ENCODE data around the gene ALPL.

ALPL gene

GRCh38 chr1:21532496-21532895 lies 23.3 kb downstream of the ALPL start:
- DNase-seq: no peak

GRCh38 chr1:21532992-21533534 lies 23.8 kb downstream of the ALPL start:
- DNase-seq: no peak

GRCh38 chr1:21534146-21534545 lies 24.9 kb downstream of the ALPL start:
- DNase-seq: no peak

- DNase-seq: no peak
Observed at GRCh38 chr1:21534674-21535378, 25.6 kb downstream of the ALPL start.

- no peak for DNase-seq
Observed at GRCh38 chr1:21536218-21536617, 27.0 kb downstream of the ALPL start.

GRCh38 chr1:21537511-21537931 lies 28.3 kb downstream of the ALPL start:
- DNase-seq: no peak

- DNase-seq: no peak
Observed at GRCh38 chr1:21537932-21538630, 28.9 kb downstream of the ALPL start.

- DNase-seq: no peak
Observed at GRCh38 chr1:21539933-21540332, 30.7 kb downstream of the ALPL start.

- no peak for DNase-seq
Observed at GRCh38 chr1:21541329-21541728, 32.1 kb downstream of the ALPL start.

- DNase-seq: no peak
Observed at GRCh38 chr1:21541835-21542234, 32.6 kb downstream of the ALPL start.

GRCh38 chr1:21543598-21543997 lies 34.4 kb downstream of the ALPL start:
- DNase-seq: no peak

GRCh38 chr1:21544095-21544494 lies 34.9 kb downstream of the ALPL start:
- DNase-seq: no peak

GRCh38 chr1:21546122-21546825 lies 37.1 kb downstream of the ALPL start:
- DNase-seq: no peak

GRCh38 chr1:21547876-21548275 lies 38.7 kb downstream of the ALPL start:
- DNase-seq: no peak

- DNase-seq: no peak
Observed at GRCh38 chr1:21550097-21550496, 40.9 kb downstream of the ALPL start.

GRCh38 chr1:21550866-21551475 lies 41.7 kb downstream of the ALPL start:
- no peak for DNase-seq

GRCh38 chr1:21552715-21553114 lies 43.5 kb downstream of the ALPL start:
- DNase-seq: no peak

- no peak for DNase-seq
Observed at GRCh38 chr1:21553116-21553926, 44.1 kb downstream of the ALPL start.

- DNase-seq: no peak
Observed at GRCh38 chr1:21559788-21560567, 50.8 kb downstream of the ALPL start.

- no peak for DNase-seq
Observed at GRCh38 chr1:21560916-21561638, 51.9 kb downstream of the ALPL start.

GRCh38 chr1:21562896-21563295 lies 53.7 kb downstream of the ALPL start:
- DNase-seq: no peak

Measured in activated naive CD4-positive, alpha-beta T cell treated with Interleukin-2 at 50 U/mL for 16 hours (primary cell).